ENCODE results near the gene DNAL1.

DNA sequence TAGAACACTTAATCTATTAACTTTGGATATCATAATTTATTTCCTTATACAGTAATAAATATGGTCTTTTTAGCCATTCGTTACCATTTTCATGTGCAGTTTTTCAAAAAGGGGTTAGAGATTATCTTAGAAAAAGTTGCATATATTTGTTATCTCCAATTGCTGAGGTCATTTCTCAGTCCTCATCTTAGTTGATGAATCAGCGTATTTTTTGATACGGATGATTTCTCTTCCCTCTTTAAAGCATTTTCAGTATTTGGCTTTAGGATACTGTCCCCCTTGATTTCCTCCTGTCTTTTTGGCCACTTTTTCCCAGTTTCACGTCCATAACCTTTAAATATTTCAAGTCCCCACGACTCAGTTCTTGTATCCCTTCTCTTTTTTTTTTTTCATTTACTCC, 21.8 kb downstream of the DNAL1 start:
- TF ChIP-seq, protein P1, sequence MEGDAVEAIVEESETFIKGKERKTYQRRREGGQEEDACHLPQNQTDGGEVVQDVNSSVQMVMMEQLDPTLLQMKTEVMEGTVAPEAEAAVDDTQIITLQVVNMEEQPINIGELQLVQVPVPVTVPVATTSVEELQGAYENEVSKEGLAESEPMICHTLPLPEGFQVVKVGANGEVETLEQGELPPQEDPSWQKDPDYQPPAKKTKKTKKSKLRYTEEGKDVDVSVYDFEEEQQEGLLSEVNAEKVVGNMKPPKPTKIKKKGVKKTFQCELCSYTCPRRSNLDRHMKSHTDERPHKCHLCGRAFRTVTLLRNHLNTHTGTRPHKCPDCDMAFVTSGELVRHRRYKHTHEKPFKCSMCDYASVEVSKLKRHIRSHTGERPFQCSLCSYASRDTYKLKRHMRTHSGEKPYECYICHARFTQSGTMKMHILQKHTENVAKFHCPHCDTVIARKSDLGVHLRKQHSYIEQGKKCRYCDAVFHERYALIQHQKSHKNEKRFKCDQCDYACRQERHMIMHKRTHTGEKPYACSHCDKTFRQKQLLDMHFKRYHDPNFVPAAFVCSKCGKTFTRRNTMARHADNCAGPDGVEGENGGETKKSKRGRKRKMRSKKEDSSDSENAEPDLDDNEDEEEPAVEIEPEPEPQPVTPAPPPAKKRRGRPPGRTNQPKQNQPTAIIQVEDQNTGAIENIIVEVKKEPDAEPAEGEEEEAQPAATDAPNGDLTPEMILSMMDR (IDR thresholded peaks at IDR 0.05): no peak
- no peak for TF ChIP-seq ZFX (IDR thresholded peaks at IDR 0.05; ENCODE audit: borderline replicate concordance)
